WERI-Rb-1 (cell line): ENCODE results near the gene KIRREL3.
A peak's percentile ranks its signal among the peaks of the same experiment; 100 is the strongest.

ENCODE experiments used
- DNase-seq: peaks from one replicate; pipeline ENCODE4 v3.0.0-alpha.2; 2020
- H3K27ac ChIP-seq: fragments of 250-450 bp; sonication (Bioruptor Pico); 2 replicates; pipeline ENCODE4 v1.5.1; 2020; ENCODE audit warnings: mild to moderate bottlenecking, moderate library complexity
- H3K27me3 ChIP-seq: fragments of 250-450 bp; sonication (Bioruptor Pico); 2 replicates; pipeline ENCODE4 v1.5.1; 2021; ENCODE audit warnings: mild to moderate bottlenecking, low read depth, moderate library complexity; ENCODE audit not compliant: insufficient read depth, severe bottlenecking
- H3K36me3 ChIP-seq: fragments of 250-450 bp; sonication (Bioruptor Pico); 2 replicates; pipeline ENCODE4 v1.5.1; 2020; ENCODE audit warnings: mild to moderate bottlenecking, moderate library complexity
- H3K4me3 ChIP-seq: 2 replicates; pipeline ENCODE4 v1.5.1; 2011; ENCODE audit warnings: low read depth, mild to moderate bottlenecking, control low read depth, low read length
- H3K9me3 ChIP-seq: fragments of 250-450 bp; sonication (Bioruptor Pico); 2 replicates; pipeline ENCODE4 v1.5.1; 2021; ENCODE audit warnings: mild to moderate bottlenecking, moderate library complexity; ENCODE audit not compliant: severe bottlenecking
- CTCF ChIP-seq: IDR thresholded peaks from 2 replicates; pipeline ENCODE4 v1.5.1; 2011; ENCODE audit warnings: low read depth, mild to moderate bottlenecking, control low read depth, inconsistent platforms, low read length

KIRREL3 gene

GRCh38 chr11:126754591-126755426, 245.8 kb downstream of the KIRREL3 start:
- Histone ChIP-seq H3K4me3 (no peak overlapping the region), H3K9me3 (no peaks in the 10 kb centered on the region), H3K36me3 (no peaks in the 10 kb centered on the region), H3K27me3 (no peaks in the 10 kb centered on the region), H3K27ac (0 out of 2 replicates have a peak overlapping the region, but pooled peaks have one; percentile 7)
- no peak for TF ChIP-seq CTCF
- DNase-seq = no peak

GRCh38 chr11:126753990-126754389, 246.6 kb downstream of the KIRREL3 start:
- Histone ChIP-seq H3K9me3 (no peaks in the 10 kb centered on the region), H3K4me3 (no peak overlapping the region), H3K27ac (no peak overlapping the region), H3K27me3 (no peaks in the 10 kb centered on the region), H3K36me3 (no peaks in the 10 kb centered on the region)
- no peak for TF ChIP-seq CTCF
- no peak for DNase-seq

- Histone ChIP-seq H3K4me3 (no peak overlapping the region), H3K9me3 (no peaks in the 10 kb centered on the region), H3K27me3 (no peaks in the 10 kb centered on the region), H3K27ac (no peak overlapping the region), H3K36me3 (no peaks in the 10 kb centered on the region)
- TF ChIP-seq CTCF = no peak
- DNase-seq = no peak
Measured at GRCh38 chr11:126751242-126751641, 249.3 kb downstream of the KIRREL3 start.

- DNase-seq = no peak
- no peaks in the 10 kb centered on the region for H3K27me3 ChIP-seq
- H3K9me3 ChIP-seq = no peaks in the 10 kb centered on the region
- H3K27ac ChIP-seq = no peak overlapping the region
- no peak for TF ChIP-seq CTCF
- H3K36me3 ChIP-seq = no peaks in the 10 kb centered on the region
- no peak overlapping the region for H3K4me3 ChIP-seq
Measured at GRCh38 chr11:126748793-126749192, 251.8 kb downstream of the KIRREL3 start.

GRCh38 chr11:126748100-126748791, 252.3 kb downstream of the KIRREL3 start:
- H3K4me3 ChIP-seq = no peak overlapping the region
- H3K27me3 ChIP-seq = no peaks in the 10 kb centered on the region
- H3K9me3 ChIP-seq = no peaks in the 10 kb centered on the region
- TF ChIP-seq CTCF = no peak
- no peaks in the 10 kb centered on the region for H3K36me3 ChIP-seq
- no peak for DNase-seq
- no peak overlapping the region for H3K27ac ChIP-seq
